ENCODE results near the gene P2RY6. TPM values are rescaled to one million over a fixed set of nuclear protein-coding genes. Genes with fewer than 3 reads are reported as not detected.

Gene P2RY6
- total RNA-seq, result not detected

GRCh38 chr11:73271936-73272679 lies at the start of gene P2RY6:
P2RY6 (plus strand) TSS chr11:73272338; CDS start chr11:73296519, 24,181 bp downstream.
- no peak for TF ChIP-seq CTCF (IDR thresholded peaks at IDR 0.05)
- Mint-ChIP-seq H3K27me3 (peaks cover 3% of the 10 kb centered on the region), H3K4me3 (no peak within 1 kb of the TSS), H3K36me3 (ENCODE audit: low read depth) (no peaks in the 10 kb centered on the region), H3K4me1 (ENCODE audit: low read depth) (no peaks in the 10 kb centered on the region), H3K27ac (no peak within 1 kb of the TSS), H3K9me3 (no peaks in the 10 kb centered on the region)
- intact Hi-C loops (cut with micrococcal nuclease), result no loop called here
- no peak for DNase-seq
- CTCF ChIA-PET, result no interaction called here
- no peak for ATAC-seq
- POLR2A ChIA-PET, result no interaction called here

- H3K9me3 Mint-ChIP-seq, result no peaks in the 10 kb centered on the region
- H3K27me3 Mint-ChIP-seq, result peaks cover 4% of the 10 kb centered on the region
- ChIA-PET CTCF (interaction anchor here (1.8 kb wide), 1 partner anchor 20 kb away, joined by 5 read pairs; no protein-coding TSS in a partner anchor), POLR2A (interaction anchor here (0.6 kb wide), 2 partner anchors 12 to 64 kb away, joined by 3 read pairs; no protein-coding TSS in a partner anchor)
- H3K36me3 Mint-ChIP-seq (ENCODE audit: low read depth), result no peaks in the 10 kb centered on the region
- no peak for TF ChIP-seq CTCF (IDR thresholded peaks at IDR 0.05)
- intact Hi-C loops (cut with micrococcal nuclease), result no loop called here
- no peak for DNase-seq
- H3K4me3 Mint-ChIP-seq, result no peak overlapping the region
- no peaks in the 10 kb centered on the region for H3K4me1 Mint-ChIP-seq (ENCODE audit: low read depth)
- H3K27ac Mint-ChIP-seq, result no peak overlapping the region
- ATAC-seq, result no peak
Observed at GRCh38 chr11:73223998-73224730, 48.0 kb upstream of the P2RY6 start.

GRCh38 chr11:73225001-73225686 lies 47.0 kb upstream of the P2RY6 start:
- CTCF ChIA-PET, result interaction anchor here (1.8 kb wide), 1 partner anchor 19 kb away, joined by 5 read pairs; no protein-coding TSS in a partner anchor

GRCh38 chr11:73225851-73226250 lies 46.3 kb upstream of the P2RY6 start:
- DNase-seq, result no peak
- no peak for ATAC-seq
- POLR2A ChIA-PET, result no interaction called here
- no peak for TF ChIP-seq CTCF (IDR thresholded peaks at IDR 0.05)
- H3K27me3 Mint-ChIP-seq, result no peaks in the 10 kb centered on the region
- CTCF ChIA-PET, result no interaction called here
- H3K36me3 Mint-ChIP-seq (ENCODE audit: low read depth), result no peaks in the 10 kb centered on the region
- intact Hi-C loops (cut with micrococcal nuclease), result no loop called here
- no peak overlapping the region for H3K27ac Mint-ChIP-seq
- no peaks in the 10 kb centered on the region for H3K9me3 Mint-ChIP-seq
- H3K4me3 Mint-ChIP-seq, result no peak overlapping the region
- no peaks in the 10 kb centered on the region for H3K4me1 Mint-ChIP-seq (ENCODE audit: low read depth)

More at GRCh38 chr11:73225001-73225686, 47.0 kb upstream of the P2RY6 start:
- Mint-ChIP-seq H3K36me3 (ENCODE audit: low read depth) (no peaks in the 10 kb centered on the region), H3K4me3 (no peak overlapping the region), H3K27me3 (no peaks in the 10 kb centered on the region), H3K4me1 (ENCODE audit: low read depth) (no peaks in the 10 kb centered on the region), H3K9me3 (no peaks in the 10 kb centered on the region), H3K27ac (no peak overlapping the region)
- no peak for TF ChIP-seq CTCF (IDR thresholded peaks at IDR 0.05)
- no peak for ATAC-seq
- DNase-seq, result no peak
- intact Hi-C loops (cut with micrococcal nuclease), result no loop called here
- POLR2A ChIA-PET, result no interaction called here
